ENCODE results near the gene COX5A.

COX5A gene

GRCh38 chr15:74885461-74885860 is 52.4 kb downstream of the COX5A start:
- no peak for DNase-seq (ENCODE audit: insufficient read length, low spot score)
- FAIRE-seq, result no peak
- TF ChIP-seq, protein P1, sequence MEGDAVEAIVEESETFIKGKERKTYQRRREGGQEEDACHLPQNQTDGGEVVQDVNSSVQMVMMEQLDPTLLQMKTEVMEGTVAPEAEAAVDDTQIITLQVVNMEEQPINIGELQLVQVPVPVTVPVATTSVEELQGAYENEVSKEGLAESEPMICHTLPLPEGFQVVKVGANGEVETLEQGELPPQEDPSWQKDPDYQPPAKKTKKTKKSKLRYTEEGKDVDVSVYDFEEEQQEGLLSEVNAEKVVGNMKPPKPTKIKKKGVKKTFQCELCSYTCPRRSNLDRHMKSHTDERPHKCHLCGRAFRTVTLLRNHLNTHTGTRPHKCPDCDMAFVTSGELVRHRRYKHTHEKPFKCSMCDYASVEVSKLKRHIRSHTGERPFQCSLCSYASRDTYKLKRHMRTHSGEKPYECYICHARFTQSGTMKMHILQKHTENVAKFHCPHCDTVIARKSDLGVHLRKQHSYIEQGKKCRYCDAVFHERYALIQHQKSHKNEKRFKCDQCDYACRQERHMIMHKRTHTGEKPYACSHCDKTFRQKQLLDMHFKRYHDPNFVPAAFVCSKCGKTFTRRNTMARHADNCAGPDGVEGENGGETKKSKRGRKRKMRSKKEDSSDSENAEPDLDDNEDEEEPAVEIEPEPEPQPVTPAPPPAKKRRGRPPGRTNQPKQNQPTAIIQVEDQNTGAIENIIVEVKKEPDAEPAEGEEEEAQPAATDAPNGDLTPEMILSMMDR (IDR thresholded peaks at IDR 0.05; ENCODE audit: insufficient read depth, missing control alignments), result no peak

GRCh38 chr15:74884428-74885223 is 53.2 kb downstream of the COX5A start:
- no peak for FAIRE-seq

DNA sequence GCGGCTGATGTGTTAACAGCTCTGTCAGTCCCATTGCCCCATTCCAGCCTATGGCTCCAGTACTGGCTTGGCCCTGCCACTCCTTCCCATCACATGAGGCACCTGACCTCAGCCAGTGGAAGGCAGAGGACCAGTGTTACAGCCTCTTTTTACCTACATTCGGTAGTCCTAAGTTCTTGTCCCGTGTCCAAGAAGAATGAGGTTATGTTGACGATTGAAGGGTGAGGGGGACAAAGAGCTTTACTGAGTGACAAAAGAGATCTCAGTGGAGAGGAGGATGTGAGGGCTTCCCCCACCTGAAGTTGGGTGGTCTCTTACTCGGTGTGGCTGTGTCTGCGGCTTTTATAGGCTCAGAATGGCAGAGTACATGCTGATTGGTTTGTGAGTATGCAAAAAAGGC is 55.3 kb downstream of the COX5A start:
- TF ChIP-seq, protein P1 (IDR thresholded peaks at IDR 0.05; ENCODE audit: insufficient read depth, missing control alignments), result no peak
- DNase-seq (ENCODE audit: insufficient read length, low spot score) (no peak), FAIRE-seq (no peak)

More at GRCh38 chr15:74884428-74885223, 53.2 kb downstream of the COX5A start:
- TF ChIP-seq, protein P1 (IDR thresholded peaks at IDR 0.05; ENCODE audit: insufficient read depth, missing control alignments), result no peak
- DNase-seq (ENCODE audit: insufficient read length, low spot score), result no peak

GRCh38 chr15:74878273-74878672 is 59.6 kb downstream of the COX5A start:
- no peak for FAIRE-seq
- TF ChIP-seq, protein P1 (IDR thresholded peaks at IDR 0.05; ENCODE audit: insufficient read depth, missing control alignments), result no peak

DNA sequence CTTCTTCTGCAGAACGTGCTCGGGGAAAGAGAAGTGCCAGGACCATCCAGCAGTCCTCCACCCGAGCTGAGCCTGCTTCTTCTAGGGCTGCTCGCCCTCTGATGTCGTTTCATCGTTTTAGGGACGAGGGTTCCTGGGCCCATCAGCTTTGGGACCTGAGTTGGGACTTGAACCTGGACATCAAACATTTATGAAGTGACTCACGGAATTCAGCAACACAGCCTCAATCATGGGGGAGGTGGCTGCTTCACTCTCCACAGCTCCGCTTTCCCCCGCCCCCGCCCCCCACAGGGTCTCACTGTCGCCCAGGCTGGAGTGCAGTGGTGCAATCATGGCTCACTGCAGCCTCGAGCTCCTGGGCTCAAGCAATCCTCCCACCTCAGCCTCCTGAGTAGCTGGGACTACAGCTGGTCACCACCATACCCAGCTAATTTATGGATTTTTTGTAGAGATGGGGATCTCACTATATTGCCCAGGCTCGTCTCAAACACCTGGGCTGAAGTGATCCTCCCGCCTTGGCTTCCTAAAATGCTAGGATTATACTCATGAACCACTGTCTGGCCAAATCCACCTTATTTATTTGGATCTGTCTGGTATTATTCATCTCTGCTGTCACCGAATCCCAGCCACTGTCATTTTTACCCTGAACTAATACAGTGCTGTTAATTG is 64.0 kb downstream of the COX5A start:
- DNase-seq (ENCODE audit: insufficient read length, low spot score) (no peak), FAIRE-seq (no peak)
- TF ChIP-seq, protein P1 (IDR thresholded peaks at IDR 0.05; ENCODE audit: insufficient read depth, missing control alignments), result no peak

More at GRCh38 chr15:74878273-74878672, 59.6 kb downstream of the COX5A start:
- DNase-seq (ENCODE audit: insufficient read length, low spot score), result no peak

DNA sequence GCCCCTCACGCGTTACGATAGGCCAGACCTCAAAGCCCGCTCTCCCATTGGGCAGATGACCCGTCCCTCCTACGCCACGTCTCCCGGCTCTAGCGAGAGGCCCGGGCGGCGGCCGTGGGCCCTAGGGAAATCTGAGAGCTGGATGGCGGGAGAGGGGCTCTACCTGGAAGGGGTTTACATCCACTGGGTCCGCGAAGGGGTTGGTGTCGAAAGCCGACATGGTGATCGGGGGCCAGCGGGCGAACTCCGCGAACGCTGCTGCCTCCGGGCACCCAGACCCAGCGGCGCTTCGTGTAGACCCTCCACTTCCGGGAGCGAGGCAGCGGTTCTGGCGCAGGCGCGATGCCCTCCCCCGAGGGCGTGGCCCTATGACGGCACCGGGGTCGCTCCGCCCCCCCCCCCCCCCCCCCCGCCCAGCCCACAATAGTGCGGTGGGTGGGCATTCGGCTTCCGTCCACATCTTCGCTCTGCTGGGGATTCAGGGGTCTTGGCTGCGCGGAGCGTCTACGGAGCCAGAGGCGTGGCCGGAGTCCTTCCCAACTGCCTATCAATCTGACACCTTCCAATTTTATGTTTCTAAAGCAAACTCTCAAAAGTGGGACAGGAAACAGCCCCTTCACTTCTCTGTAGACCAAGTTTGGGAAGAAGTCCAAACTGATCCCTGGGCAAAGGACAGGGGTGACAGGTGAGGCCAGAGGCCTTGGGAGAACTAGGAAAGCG is 64.7 kb downstream of the COX5A start, which contains the start of gene SCAMP2:
SCAMP2 (minus strand) TSS at position 330 of the 720 bp plus-strand sequence; CDS start at position 220, 110 bp downstream.
- FAIRE-seq, result no peak
- TF ChIP-seq, protein P1 (IDR thresholded peaks at IDR 0.05; ENCODE audit: insufficient read depth, missing control alignments), result no peak

More for the DNA sequence above, 64.7 kb downstream of the COX5A start, which contains the start of gene SCAMP2:
- peak; percentile 91 for DNase-seq (ENCODE audit: insufficient read length, low spot score)

Measured in D721Med (cell line).